Mesenteric fat pad (tissue), 1 donor: Measurements from ENCODE around the gene MARK3. TPM values are rescaled to one million over a fixed set of nuclear protein-coding genes. Genes with fewer than 3 reads are reported as not detected.
"Not testable (repeated sequence)": the region's sequence is repeated elsewhere in the genome, so short reads cannot be mapped to it uniquely, and the experiment has no call there.

ENCODE experiments used
- DNase-seq: peaks from one replicate; pipeline ENCODE4 v3.0.0-alpha.2; 2020; ENCODE audit warnings: low spot score
- total RNA-seq: library from RNA; stranded (reverse); fragmentation: NEBNext Ultra II Directional; extraction: Animal tissue kit (Norgen Biotek cat#: 25700); gene quantifications from one replicate; pipeline ENCODE4 v1.2.1, GENCODE V29; 2021
- donor health status: DM: yes; HTN: yes; CAD: no.

Gene MARK3
- total RNA-seq, 1 donor from 2014 or later: 78.3 TPM

DNA sequence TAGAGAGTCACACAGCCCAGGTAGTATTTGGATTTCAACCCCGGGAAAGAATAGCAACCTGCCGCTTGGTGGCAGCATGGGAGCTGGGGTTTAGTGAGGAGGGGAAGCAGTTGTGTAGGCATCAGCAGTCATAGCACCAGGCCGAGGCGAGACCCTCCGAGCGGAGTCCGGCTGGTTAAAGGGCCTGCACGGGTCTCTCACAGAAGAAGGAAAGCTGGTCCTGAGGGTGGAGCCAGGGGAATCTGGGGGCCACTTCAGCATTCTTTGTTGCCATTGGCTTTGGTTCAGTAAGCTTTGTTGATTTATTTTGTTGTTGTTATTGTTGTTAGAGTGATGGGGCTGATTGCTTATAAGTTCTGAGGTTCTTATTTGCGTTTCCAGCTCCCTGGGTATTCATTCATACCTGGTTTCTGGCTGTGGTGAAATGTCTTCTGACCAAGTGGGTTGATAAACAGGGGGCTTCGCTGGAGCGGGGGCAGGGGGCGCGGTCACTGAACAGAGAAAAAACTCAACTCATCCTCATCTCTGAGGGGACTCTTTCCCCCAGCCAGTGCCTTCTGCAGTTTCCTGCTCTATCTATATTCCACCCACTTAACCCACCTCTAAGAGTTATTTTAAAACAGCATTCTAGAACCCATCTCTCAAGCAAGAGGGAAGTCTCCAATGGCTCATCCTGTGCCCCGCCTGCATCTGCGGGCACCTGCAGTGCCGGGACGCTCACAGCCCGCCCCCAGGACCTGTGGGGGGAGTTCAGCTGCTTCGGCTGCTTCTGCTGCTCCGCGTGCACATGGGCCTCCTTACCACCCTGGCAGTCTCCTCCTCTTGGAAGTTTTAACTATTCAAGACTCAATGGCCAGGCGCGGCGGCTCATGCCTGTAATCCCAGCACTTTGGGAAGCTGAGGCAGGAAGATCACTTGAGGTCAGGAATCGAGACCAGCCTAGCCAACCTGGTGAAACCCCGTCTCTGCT is 125.8 kb downstream of the MARK3 start:
- no peak for DNase-seq

DNA sequence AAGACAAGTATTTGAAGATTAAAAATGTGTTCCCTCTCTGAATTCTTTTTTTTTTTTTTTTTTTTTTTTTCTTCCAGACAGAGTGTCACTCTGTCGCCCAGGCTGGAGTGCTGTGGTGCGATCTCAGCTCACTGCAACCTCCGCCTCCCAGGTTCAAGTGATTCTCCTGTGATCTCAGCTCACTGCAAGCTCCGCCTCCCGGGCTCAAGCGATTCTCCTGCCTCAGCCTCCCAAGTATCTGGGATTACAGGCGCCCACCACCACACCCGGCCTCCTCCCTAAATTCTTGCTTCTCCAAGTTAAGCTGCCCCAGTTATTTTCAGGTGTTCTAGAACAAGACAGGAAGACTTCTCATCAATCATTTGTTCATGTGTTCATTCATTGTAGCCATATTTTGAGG is 127.0 kb downstream of the MARK3 start:
- not testable (repeated sequence) for DNase-seq

DNA sequence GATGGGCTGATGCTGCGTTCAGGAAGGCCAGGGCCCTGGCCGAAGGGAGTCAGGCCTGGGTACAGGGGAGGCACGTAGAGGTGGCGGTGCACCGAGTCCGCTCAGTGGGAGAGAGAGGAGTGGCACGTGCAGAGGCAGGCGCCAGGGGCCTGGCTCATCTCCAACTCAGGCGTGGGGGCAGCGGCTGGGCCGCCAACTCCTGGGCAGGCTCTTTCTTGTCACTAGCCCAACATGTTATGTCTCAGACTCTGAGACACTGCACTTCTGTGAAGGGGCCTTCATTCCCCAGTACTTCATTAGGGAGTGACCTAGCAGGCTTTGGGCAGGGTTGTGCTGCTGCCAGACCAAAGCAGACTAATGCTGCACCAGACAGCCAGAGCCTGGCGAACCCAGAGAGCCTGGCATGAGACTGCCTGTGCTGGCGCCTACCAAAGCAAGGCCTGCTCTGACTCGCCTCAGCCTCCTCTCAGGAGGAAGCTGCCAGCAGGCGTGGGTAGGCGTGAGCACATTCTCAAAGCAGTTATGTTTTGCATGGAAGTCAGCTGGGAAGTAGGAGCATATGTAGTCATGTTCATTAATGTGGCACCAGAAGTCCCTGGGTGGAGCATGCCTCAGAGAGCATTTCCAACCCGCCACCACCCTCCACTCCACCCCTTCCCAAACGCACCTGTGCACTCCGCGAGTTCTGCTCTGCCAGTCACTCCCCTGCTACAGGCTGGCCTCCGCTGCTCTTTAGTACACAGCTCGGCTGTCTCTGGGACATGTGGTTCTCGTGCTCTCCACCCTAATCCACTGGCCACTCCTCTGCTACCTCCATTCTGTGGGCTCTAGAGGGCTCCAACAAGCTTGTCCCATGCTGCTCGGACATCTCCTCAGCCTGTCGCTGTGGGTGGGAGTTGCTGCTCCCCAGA is 127.7 kb downstream of the MARK3 start:
- peak; percentile 88 for DNase-seq

- DNase-seq: no peak
Observed at GRCh38 chr14:103514596-103515421, 129.6 kb downstream of the MARK3 start.

DNA sequence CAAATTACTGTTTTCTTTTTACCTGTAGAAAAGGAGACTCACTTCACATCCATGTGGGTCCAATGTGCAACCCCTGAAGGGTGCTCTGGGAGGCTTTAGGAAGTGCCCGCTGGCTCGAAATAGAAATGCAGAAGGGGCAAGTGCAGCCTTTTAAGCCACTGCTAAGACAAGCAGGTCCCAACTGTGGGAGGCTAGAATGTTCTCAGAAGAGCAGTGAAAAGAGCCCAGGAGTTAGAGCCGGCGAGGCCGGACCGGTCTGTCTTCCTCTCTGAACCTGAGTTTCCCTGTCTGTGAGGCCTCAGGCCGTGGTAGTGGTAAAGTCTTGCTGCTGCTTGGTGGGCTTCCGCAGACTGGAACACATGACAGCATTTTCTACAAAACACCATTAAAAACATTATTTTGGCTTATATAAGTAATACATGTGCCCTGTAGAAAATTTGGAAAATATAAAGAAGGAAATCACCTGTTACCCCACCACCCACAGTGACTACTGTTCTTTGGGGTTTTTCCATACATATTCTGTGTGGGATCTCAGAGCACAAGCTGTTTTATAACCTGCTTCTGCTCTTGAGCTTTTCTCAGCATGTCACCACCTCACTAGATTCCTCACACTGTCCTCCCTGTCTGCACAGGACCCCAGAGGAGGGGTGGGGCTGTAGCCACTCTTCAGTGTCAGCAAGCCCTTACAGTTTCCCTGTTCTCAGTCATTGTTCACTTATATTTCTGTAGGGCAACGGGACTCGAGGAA is 131.4 kb downstream of the MARK3 start:
- DNase-seq: no peak

GRCh38 chr14:103517174-103517566 is 132.0 kb downstream of the MARK3 start:
- no peak for DNase-seq

DNA sequence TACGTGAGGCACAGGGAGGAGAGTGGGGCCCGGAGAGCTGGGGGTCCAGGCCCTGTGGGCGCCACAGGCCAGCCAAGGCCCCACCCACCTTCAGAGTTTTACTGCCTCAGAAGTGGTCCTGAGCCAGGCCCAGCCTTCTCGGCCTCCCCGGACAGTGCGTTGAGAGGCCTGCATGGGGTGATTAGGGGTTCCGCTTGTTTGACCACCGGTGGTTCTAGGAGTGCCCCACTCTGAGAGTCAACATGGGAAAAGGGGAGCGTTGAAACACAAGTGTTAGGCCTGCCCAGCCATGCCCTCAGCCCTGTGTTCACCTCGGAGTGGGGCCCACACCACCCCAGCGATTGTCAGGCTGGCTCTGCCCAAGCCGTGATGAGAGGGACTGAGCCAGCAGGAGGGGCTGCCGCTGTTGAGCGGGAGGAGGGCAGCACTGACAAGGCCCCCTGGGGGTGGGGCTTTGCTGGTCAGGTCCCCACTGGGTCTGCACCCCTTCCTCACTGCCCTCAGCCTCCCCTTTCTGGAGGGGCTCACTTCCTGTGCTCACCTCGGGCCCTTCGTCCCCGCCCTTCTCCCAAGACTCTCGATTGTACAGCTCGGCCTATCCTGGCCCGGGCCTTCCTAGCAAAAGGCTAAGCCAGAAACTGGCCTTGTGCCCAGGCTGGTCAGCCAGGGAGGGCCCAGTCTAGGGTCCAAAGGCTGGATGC is 132.7 kb downstream of the MARK3 start:
- no peak for DNase-seq

DNA sequence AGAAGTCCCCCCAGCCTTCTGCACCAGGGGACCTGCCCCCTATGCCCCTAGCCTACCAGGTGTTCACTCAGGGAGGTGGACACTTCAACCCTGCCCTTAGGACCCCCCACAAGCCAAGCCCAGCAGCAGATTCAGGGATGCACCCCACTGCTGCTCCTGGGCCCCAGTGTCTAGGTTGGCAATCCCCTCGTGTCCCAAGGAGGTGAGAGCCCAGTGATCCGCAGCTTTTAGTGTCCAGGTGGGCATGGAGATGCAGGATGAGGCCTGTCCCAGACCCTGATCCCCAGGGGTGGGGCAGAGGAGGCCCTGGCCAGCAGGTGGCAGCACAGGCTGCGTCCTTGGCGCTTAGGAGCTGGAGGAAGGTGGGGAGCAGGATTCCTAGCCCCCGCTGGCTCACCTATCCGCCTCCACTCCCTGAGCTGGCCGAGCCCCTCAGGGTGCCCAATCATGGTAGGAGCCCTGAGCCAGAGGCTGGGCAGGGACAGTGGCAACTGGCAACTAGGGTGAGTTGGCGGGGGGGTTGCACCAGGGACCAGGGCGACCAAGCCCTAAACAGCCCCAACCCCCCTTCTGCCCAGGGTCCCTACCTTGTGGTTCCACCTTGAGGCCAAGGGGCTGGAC is 133.3 kb downstream of the MARK3 start:
- peak; percentile 90 for DNase-seq

DNA sequence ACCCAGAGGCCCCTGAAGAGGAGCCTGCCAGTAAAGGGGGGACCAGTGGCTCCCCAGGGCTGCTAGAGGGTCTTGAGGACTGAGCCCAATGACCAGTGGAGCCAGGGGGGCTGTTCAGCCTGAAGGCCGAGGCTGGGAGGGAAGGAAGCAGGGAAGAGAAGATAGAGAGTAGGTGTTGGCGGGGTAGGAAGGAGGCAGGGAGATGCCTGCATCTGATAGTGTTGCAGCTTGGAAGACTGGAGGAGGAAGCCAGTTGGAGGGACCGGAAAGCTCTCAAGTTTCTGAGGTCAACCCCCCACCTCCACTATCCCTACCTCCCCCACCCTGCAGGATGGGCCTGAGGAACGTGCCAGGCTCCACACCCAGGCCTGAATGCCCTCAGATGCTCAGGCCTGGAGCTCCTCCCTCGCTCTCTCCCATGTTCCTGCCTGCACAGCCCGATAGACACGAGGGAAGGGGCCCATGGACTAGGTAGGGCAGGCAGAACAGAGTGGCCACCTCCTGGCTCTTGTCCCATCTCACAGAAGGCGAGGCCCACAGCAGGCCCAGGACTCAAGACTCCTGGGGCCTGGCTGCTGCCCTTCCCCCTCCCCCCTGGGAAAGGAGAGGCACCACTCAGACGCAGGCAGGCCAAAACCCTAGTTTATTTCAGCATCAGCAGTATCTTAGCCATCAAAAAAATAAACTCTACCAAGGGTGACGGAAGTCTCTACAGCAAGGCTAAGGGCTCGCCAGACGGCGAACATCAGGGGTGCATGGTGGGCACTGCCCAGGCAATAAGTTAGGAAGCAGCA is 134.0 kb downstream of the MARK3 start:
- no peak for DNase-seq

GRCh38 chr14:103519837-103520212 is 134.6 kb downstream of the MARK3 start:
- no peak for DNase-seq

DNA sequence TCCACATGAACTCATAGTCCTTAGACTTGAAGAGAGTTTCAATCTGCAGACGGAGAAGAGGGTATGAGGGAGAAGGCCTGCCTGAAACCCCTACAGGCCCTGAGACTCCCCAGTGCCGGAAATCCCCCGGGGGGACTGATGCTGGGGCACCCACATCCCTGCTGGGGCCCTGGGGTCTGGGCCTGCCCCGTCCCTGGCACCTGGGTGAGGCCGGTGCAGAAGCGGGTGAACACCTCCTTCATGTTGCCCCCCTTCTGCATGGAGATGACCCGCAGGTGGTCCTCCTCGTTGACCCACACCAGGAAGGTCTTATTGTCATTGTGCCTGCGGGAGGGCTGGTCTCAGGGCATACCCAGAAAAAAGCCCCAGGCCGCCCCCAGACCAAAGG is 135.0 kb downstream of the MARK3 start:
- no peak for DNase-seq

DNA sequence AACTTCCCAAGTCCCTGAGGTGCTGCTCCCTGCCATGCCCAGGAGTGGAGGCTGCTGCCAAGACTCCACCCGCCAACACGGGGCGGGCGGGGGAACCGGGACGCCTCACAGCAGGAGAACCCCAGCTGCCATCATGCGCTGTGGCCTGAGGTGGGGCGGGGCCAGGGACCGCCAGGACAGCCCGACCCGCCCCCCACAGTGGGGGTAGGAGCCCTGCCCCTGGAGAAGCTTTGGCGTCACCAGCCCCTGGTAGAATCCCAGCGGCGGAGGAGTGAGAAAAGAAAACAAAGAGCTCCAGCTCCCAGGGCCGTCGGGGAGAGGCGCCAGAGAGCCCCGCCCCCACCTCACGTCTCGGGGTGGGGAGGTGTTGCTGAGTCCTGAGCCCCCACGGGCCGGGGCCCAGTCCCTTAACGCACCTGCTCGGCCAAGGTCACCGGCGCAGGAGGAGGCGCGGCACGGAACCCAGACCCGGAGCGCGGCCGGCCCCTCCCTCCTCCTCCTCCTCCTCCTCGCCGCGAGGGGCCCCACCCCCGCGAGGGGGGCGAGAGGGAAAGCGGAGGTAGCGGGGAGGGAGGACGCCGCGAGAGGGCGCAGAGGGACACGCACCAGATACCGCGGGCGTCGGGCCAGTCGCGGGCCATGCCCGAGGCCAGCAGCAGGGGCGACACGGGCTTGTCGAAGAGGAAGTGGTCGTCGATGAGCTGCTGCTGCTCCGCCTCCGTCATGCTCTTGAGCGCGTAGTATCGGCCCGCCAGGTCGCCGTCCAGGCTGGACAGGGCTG is 135.6 kb downstream of the MARK3 start:
- no peak for DNase-seq

DNA sequence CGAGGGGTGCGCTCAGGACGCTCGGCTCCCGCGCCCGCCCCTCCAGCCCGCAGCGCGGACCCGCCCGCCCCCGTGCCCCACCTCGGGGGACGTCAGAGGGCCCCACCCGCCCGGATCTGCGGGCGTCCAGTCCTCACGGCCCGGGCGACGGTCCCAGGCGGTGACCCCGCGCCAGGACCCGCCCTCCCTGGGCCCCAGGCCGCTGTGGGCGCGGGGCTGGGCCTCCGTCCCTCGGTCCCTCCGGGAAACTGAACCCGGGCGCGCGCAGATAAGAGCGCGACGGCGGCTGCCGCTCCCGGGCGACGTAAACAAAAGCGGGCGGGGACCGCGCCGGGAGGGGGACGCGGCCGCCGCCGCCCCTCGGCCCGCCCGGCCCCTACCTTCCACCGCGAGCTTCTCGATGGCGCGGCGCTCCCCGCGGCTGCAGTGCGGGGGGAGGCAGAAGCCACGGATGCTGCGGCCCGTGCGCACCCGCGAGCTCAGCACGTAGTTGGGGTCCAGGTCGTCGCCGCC is 136.3 kb downstream of the MARK3 start:
- no peak for DNase-seq

GRCh38 chr14:103521951-103522563 is 136.8 kb downstream of the MARK3 start:
- no peak for DNase-seq

GRCh38 chr14:103522649-103523574 is 137.7 kb downstream of the MARK3 start, which contains the start of gene CKB:
TSS of gene CKB (minus strand) at chr14:103522830. CDS start at chr14:103522493, 337 bp downstream.
- no peak for DNase-seq

- DNase-seq: no peak
Observed at GRCh38 chr14:103523575-103523954, 138.3 kb downstream of the MARK3 start.
